PC-3 (cell line): ENCODE data around the gene DHFR. TPM values are rescaled to one million over a fixed set of nuclear protein-coding genes. Genes with fewer than 3 reads are reported as not detected.

Source experiments
- ATAC-seq: fragments of 200-7000 bp; cut with Tn5 transposase; 2 replicates; pipeline ENCODE4 v1.9.1; 2020; ENCODE audit warnings: mild to moderate bottlenecking, moderate library complexity
- BruUV-seq: library from RNA; stranded (reverse); fragments of 400-500 nt; replicated peaks from 2 replicates; lab custom pipeline; 2021; lab: Mats Ljungman, UMichigan
- CTCF ChIA-PET: fragments of 300-600 bp; sonication (Branson Sonifier 250); formaldehyde crosslinking; loops from one replicate; lab custom pipeline; 2022; ENCODE audit warnings: antibody characterized with exemption; lab: Charles Lee
- POLR2A ChIA-PET: fragments of 300-600 bp; sonication (Branson Sonifier 250); formaldehyde crosslinking; loops from one replicate; lab custom pipeline; 2022; ENCODE audit warnings: antibody characterized with exemption; ENCODE audit not compliant: unreplicated experiment; lab: Charles Lee
- DNase-seq: peaks from one replicate; pipeline ENCODE4 v3.0.0-alpha.2; 2015
- H2AFZ ChIP-seq: fragments of 300-600 bp; sonication (generic); 2 replicates; pipeline ENCODE4 v1.6.0; 2016; ENCODE audit warnings: antibody characterized with exemption, low read length
- H3F3A ChIP-seq: fragments of 300-600 bp; sonication (generic); one replicate; pipeline ENCODE4 v1.6.0; 2017; ENCODE audit warnings: antibody characterized with exemption, low read length, control low read depth, mild to moderate bottlenecking; ENCODE audit not compliant: unreplicated experiment
- H3K27ac ChIP-seq: fragments of 300-600 bp; sonication (generic); 2 replicates; pipeline ENCODE4 v1.5.1; 2016; ENCODE audit warnings: mild to moderate bottlenecking, low read length
- H3K27me3 ChIP-seq: fragments of 300-600 bp; sonication (generic); 2 replicates; pipeline ENCODE4 v1.6.1; 2016; ENCODE audit warnings: low read length, mixed read lengths
- H3K36me3 ChIP-seq: fragments of 300-600 bp; sonication (generic); 2 replicates; pipeline ENCODE4 v1.6.1; 2016; ENCODE audit warnings: low read depth, mixed run types, low read length, mixed read lengths
- H3K4me1 ChIP-seq: fragments of 300-600 bp; sonication (generic); 2 replicates; pipeline ENCODE4 v1.5.1; 2016; ENCODE audit warnings: low read length; ENCODE audit not compliant: insufficient read depth
- H3K4me2 ChIP-seq: fragments of 300-600 bp; sonication (generic); 2 replicates; pipeline ENCODE4 v1.6.0; 2016; ENCODE audit warnings: low read length
- H3K4me3 ChIP-seq: fragments of 300-600 bp; sonication (generic); 2 replicates; pipeline ENCODE4 v1.5.1; 2016; ENCODE audit warnings: mild to moderate bottlenecking, low read length, mixed read lengths
- H3K79me2 ChIP-seq: fragments of 300-600 bp; sonication (generic); 2 replicates; pipeline ENCODE4 v1.6.1; 2017; ENCODE audit warnings: low read length, mixed read lengths
- H3K9ac ChIP-seq: fragments of 300-600 bp; sonication (generic); 2 replicates; pipeline ENCODE4 v1.6.0; 2016; ENCODE audit warnings: mild to moderate bottlenecking, low read length
- H3K9me2 ChIP-seq: fragments of 300-600 bp; sonication (generic); replicated peaks from 2 replicates; pipeline ENCODE4 v1.6.1; 2016; ENCODE audit warnings: mixed run types, low read length, mixed read lengths
- H3K9me3 ChIP-seq: fragments of 300-600 bp; sonication (generic); 2 replicates; pipeline ENCODE4 v1.6.1; 2016; ENCODE audit warnings: low read length, mixed read lengths
- H4K20me1 ChIP-seq: fragments of 300-600 bp; sonication (generic); 2 replicates; pipeline ENCODE4 v1.6.1; 2016; ENCODE audit warnings: low read length, mixed read lengths
- CTCF ChIP-seq: fragments of 300-600 bp; sonication (generic); conservative IDR thresholded peaks from 2 replicates; pipeline ENCODE4 v1.5.1; 2017; ENCODE audit warnings: antibody characterized with exemption, low read depth, mild to moderate bottlenecking, low read length
- EZH2 ChIP-seq: fragments of 300-600 bp; sonication (generic); IDR thresholded peaks from one replicate; pipeline ENCODE4 v1.6.1; 2017; ENCODE audit warnings: antibody characterized with exemption, mild to moderate bottlenecking, low read length; ENCODE audit not compliant: unreplicated experiment
- EZH2phosphoT487 ChIP-seq: fragments of 300-600 bp; sonication (generic); IDR thresholded peaks from 2 replicates; pipeline ENCODE4 v1.6.1; 2018; ENCODE audit warnings: mild to moderate bottlenecking, antibody characterized with exemption, low read length, borderline replicate concordance
- intact Hi-C: fragments of 100-400 bp; cut with micrococcal nuclease; formaldehyde crosslinking; loops from 2 replicates; pipeline ENCODE4 v1.9.0; 2023
- total RNA-seq: library from RNA; depleted of rRNA; stranded (reverse); fragments of >200 nt; gene quantifications from 2 replicates; pipeline ENCODE4 v1.2.3, GENCODE V29; 2014

DHFR gene
- total RNA-seq, 1 experiment from 2014 or later: 22.0 TPM

GRCh38 chr5:80622756-80623155, 32.0 kb downstream of the DHFR start:
- Histone ChIP-seq H3K4me1 (no peaks in the 10 kb centered on the region), H3K27ac (no peak overlapping the region), H3K4me2 (no peak overlapping the region), H3K4me3 (no peak overlapping the region), H3K9me3 (no peaks in the 10 kb centered on the region), H3K9ac (no peak overlapping the region), H3K79me2 (no peaks in the 10 kb centered on the region), H4K20me1 (no peaks in the 10 kb centered on the region), H3F3A (no peaks in the 10 kb centered on the region), H3K9me2 (no peaks in the 10 kb centered on the region), H3K27me3 (no peaks in the 10 kb centered on the region), H3K36me3 (no peaks in the 10 kb centered on the region), H2AFZ (no peak overlapping the region)
- ChIA-PET POLR2A (no interaction called here), CTCF (no interaction called here)
- ATAC-seq (no peak), DNase-seq (no peak)
- TF ChIP-seq CTCF: no peak
- BruUV-seq: no TSS peak
- intact Hi-C loops: no loop called here

GRCh38 chr5:80620211-80620610, 34.6 kb downstream of the DHFR start:
- Histone ChIP-seq H3K36me3 (no peaks in the 10 kb centered on the region), H4K20me1 (no peaks in the 10 kb centered on the region), H3K27me3 (no peaks in the 10 kb centered on the region), H3F3A (no peaks in the 10 kb centered on the region), H3K4me1 (no peaks in the 10 kb centered on the region), H3K4me2 (no peak overlapping the region), H3K9me2 (no peaks in the 10 kb centered on the region), H3K79me2 (no peaks in the 10 kb centered on the region), H3K4me3 (no peak overlapping the region), H3K9ac (no peak overlapping the region), H2AFZ (no peak overlapping the region), H3K27ac (no peak overlapping the region), H3K9me3 (no peaks in the 10 kb centered on the region)
- BruUV-seq: no TSS peak
- TF ChIP-seq CTCF: no peak
- no peak for TF ChIP-seq EZH2phosphoT487
- no peak for TF ChIP-seq EZH2
- DNase-seq: no peak
- CTCF ChIA-PET: interaction anchor here (0.8 kb wide), 1 partner anchor 18 kb away, joined by 3 read pairs; no protein-coding TSS in a partner anchor
- no peak; the same call in 1 of the 2 replicates for ATAC-seq
- intact Hi-C loops: no loop called here
- POLR2A ChIA-PET: no interaction called here

GRCh38 chr5:80619086-80619485, 35.7 kb downstream of the DHFR start:
- Histone ChIP-seq H3K9me2 (no peaks in the 10 kb centered on the region), H3F3A (no peaks in the 10 kb centered on the region), H3K4me1 (no peaks in the 10 kb centered on the region), H3K27ac (no peak overlapping the region), H3K36me3 (no peaks in the 10 kb centered on the region), H3K4me2 (no peak overlapping the region), H3K9me3 (no peaks in the 10 kb centered on the region), H2AFZ (no peak overlapping the region), H3K4me3 (no peak overlapping the region), H3K79me2 (no peaks in the 10 kb centered on the region), H3K9ac (no peak overlapping the region), H4K20me1 (no peaks in the 10 kb centered on the region), H3K27me3 (no peaks in the 10 kb centered on the region)
- intact Hi-C loops: no loop called here
- CTCF ChIA-PET: no interaction called here
- BruUV-seq: no TSS peak
- DNase-seq: no peak
- POLR2A ChIA-PET: no interaction called here
- no peak for TF ChIP-seq CTCF
- TF ChIP-seq EZH2: no peak
- no peak for TF ChIP-seq EZH2phosphoT487
- no peak for ATAC-seq
